CD8-positive, alpha-beta memory T cell (primary cell): ENCODE results near the gene SLC1A3. TPM values are rescaled to one million over a fixed set of nuclear protein-coding genes. Genes with fewer than 3 reads are reported as not detected.

Experiments
- CTCF ChIA-PET: fragments of 350-600 bp; sonication (Branson Sonifier 250); formaldehyde crosslinking; loops from one replicate; lab custom pipeline; 2021; ENCODE audit warnings: antibody characterized with exemption; lab: Charles Lee
- POLR2A ChIA-PET: fragments of 350-600 bp; sonication (Branson Sonifier 250); formaldehyde crosslinking; loops from one replicate; lab custom pipeline; 2021; ENCODE audit warnings: antibody characterized with exemption; lab: Charles Lee
- DNase-seq, 5 donors: peaks; one replicate each; pipeline versions ENCODE4 v3.0.0 to v3.0.0-alpha.2; 2020 to 2022; ENCODE audit warnings: mixed read lengths in 1 of 5
- H3K27ac ChIP-seq: one replicate; pipeline ENCODE4 v1.7.0; 2013; ENCODE audit warnings: low read depth, mild to moderate bottlenecking, low read length, moderate library complexity
- H3K27me3 ChIP-seq: 2 replicates; pipeline ENCODE4 v1.7.0; 2013; ENCODE audit warnings: low read length, mild to moderate bottlenecking; ENCODE audit not compliant: insufficient read depth, poor library complexity, severe bottlenecking
- H3K36me3 ChIP-seq: 2 replicates; pipeline ENCODE4 v1.7.0; 2013; ENCODE audit warnings: mild to moderate bottlenecking, low read length, moderate library complexity; ENCODE audit not compliant: insufficient read depth
- H3K4me1 ChIP-seq: 2 replicates; pipeline ENCODE4 v1.7.0; 2013; ENCODE audit warnings: mild to moderate bottlenecking, low read length, moderate library complexity; ENCODE audit not compliant: insufficient read depth
- H3K4me3 ChIP-seq: 2 replicates; pipeline ENCODE4 v1.7.0; 2013; ENCODE audit warnings: mild to moderate bottlenecking, low read length
- H3K9me3 ChIP-seq: 2 replicates; pipeline ENCODE4 v1.7.0; 2013; ENCODE audit warnings: mild to moderate bottlenecking, low read length
- H3K27ac Mint-ChIP-seq, 8 donors: one replicate each; pipeline ENCODE4 v1.8.0; 2020 to 2021; ENCODE audit warnings: mixed read lengths in 8 of 8, mild to moderate bottlenecking in 6 of 8, inconsistent platforms in 3 of 8, moderate library complexity in 3 of 8
- H3K27me3 Mint-ChIP-seq, 2 donors: one replicate each; pipeline ENCODE4 v1.8.0; 2020 to 2021; ENCODE audit warnings: mixed read lengths in 2 of 2, mild to moderate bottlenecking in 1 of 2, moderate library complexity in 1 of 2
- H3K36me3 Mint-ChIP-seq, 3 donors: one replicate each; pipeline ENCODE4 v1.8.0; 2020 to 2021; ENCODE audit warnings: mixed read lengths in 3 of 3, inconsistent platforms in 1 of 3, mild to moderate bottlenecking in 1 of 3
- H3K4me1 Mint-ChIP-seq, 3 donors: one replicate each; pipeline ENCODE4 v1.8.0; 2020 to 2021; ENCODE audit warnings: mixed read lengths in 3 of 3, inconsistent platforms in 1 of 3, mild to moderate bottlenecking in 1 of 3
- H3K4me3 Mint-ChIP-seq, 7 donors: one replicate each; pipeline ENCODE4 v1.8.0; 2020 to 2021; ENCODE audit warnings: mixed read lengths in 7 of 7, mild to moderate bottlenecking in 6 of 7, moderate library complexity in 4 of 7, inconsistent platforms in 2 of 7
- H3K9me3 Mint-ChIP-seq, 5 donors: one replicate each; pipeline ENCODE4 v1.8.0; 2020 to 2022; ENCODE audit warnings: mixed read lengths in 5 of 5, mild to moderate bottlenecking in 3 of 5, moderate library complexity in 2 of 5, inconsistent platforms in 1 of 5
- polyA plus RNA-seq: library from polyadenylated mRNA; unstranded; fragments of 300-500 nt; fragmentation: Illumina TruSeq; gene quantifications from one replicate; pipeline ENCODE4 v1.2.3, GENCODE V29; 2021
- total RNA-seq, 2 experiments: library from RNA; stranded (reverse); gene quantifications; one replicate each; pipeline ENCODE4 v1.2.3, GENCODE V29; 2021

The SLC1A3 gene
- total and polyA plus RNA-seq, 3 experiments from 2014 or later = 0.35 to 0.37 TPM; not detected in 1

DNA sequence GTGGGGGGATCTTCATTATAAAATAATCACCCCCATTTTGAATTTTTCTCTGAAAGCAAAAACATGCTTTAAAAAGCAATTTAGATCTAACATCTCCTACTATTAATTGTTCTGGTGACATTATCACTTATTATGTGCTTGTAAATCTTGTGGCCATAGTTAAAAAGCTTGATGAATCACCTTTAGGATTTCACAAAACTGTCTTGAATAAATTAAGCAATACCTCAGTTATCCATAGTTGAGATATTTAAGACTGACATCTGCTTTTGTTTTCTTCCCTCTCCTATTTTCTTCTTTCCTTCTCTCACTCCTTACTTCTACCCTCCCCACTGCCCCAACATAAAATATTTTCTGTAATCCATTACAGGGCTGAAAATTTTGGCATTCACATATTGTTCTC lies 84.8 kb downstream of the SLC1A3 start:
- Histone ChIP-seq H3K36me3 (no peaks in the 10 kb centered on the region), H3K27me3 (no peaks in the 10 kb centered on the region), H3K27ac (no peak overlapping the region), H3K4me3 (no peak overlapping the region), H3K9me3 (no peaks in the 10 kb centered on the region), H3K4me1 (peaks cover 8% of the 10 kb centered on the region)
- H3K27ac Mint-ChIP-seq = no peak overlapping the region
- ChIA-PET CTCF (interaction anchor here (0.9 to 2.1 kb wide), 4 partner anchors 9 to 68 kb away, joined by 3 to 13 read pairs (median 3); no protein-coding TSS in a partner anchor), POLR2A (no interaction called here)
- H3K9me3 Mint-ChIP-seq = no peaks in the 10 kb centered on the region
- no peak for DNase-seq
- peaks cover 12 to 24% of the 10 kb centered on the region in 2 donors for H3K27me3 Mint-ChIP-seq
- H3K4me1 Mint-ChIP-seq = peaks cover 10 to 14% (median 12%) of the 10 kb centered on the region in 3 donors
- peak overlapping the region in 2 of 7 donors; percentile 29 to 62 for H3K4me3 Mint-ChIP-seq
- H3K36me3 Mint-ChIP-seq = no peaks in the 10 kb centered on the region

DNA sequence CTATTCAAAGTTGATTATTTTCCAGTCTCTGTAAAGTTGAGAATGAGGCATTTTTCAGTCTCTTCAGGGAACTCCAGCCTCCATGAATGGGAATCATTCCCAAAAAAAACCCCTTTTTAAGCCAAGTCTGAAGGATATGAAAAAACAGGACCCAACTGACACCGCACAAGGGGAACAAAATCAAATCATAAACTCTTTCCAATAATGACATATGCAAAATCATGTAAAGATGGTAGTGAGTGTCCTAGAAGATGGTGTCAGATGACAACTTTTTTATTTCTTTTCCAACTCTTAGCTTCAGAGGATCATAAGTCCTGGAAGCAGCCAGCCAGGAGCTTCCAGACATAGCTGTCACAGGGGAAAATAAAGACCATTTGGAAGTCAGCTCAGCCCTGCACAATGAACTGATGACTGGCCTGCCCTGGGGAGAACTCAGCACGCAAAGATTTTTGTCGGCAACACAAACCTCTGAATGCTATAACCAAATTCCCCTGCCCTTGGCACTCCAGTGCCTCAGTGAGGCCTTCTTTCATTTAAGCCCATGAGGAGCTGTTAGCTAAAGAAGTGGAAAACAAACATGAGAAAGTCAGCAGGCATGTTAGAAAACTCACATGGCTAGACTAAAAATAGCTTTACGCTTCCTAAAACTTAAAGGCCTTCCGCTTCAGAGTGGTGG lies 85.4 kb downstream of the SLC1A3 start:
- POLR2A ChIA-PET = no interaction called here
- H3K9me3 ChIP-seq = no peaks in the 10 kb centered on the region
- Mint-ChIP-seq H3K36me3 (no peaks in the 10 kb centered on the region), H3K4me3 (peak overlapping the region in 1 of 7 donors; percentile 62), H3K9me3 (no peaks in the 10 kb centered on the region), H3K27me3 (peaks cover 12 to 24% of the 10 kb centered on the region in 2 donors), H3K4me1 (peaks cover 10 to 14% (median 12%) of the 10 kb centered on the region in 3 donors), H3K27ac (peak overlapping the region in 1 of 8 donors; percentile 77)
- CTCF ChIA-PET = interaction anchor here (1.0 to 1.2 kb wide), 2 partner anchors 24 to 68 kb away, joined by 3 read pairs; no protein-coding TSS in a partner anchor
- H3K4me1 ChIP-seq = peaks cover 8% of the 10 kb centered on the region
- H3K36me3 ChIP-seq = no peaks in the 10 kb centered on the region
- no peak overlapping the region for H3K27ac ChIP-seq
- no peak overlapping the region for H3K4me3 ChIP-seq
- DNase-seq = no peak
- no peaks in the 10 kb centered on the region for H3K27me3 ChIP-seq

DNA sequence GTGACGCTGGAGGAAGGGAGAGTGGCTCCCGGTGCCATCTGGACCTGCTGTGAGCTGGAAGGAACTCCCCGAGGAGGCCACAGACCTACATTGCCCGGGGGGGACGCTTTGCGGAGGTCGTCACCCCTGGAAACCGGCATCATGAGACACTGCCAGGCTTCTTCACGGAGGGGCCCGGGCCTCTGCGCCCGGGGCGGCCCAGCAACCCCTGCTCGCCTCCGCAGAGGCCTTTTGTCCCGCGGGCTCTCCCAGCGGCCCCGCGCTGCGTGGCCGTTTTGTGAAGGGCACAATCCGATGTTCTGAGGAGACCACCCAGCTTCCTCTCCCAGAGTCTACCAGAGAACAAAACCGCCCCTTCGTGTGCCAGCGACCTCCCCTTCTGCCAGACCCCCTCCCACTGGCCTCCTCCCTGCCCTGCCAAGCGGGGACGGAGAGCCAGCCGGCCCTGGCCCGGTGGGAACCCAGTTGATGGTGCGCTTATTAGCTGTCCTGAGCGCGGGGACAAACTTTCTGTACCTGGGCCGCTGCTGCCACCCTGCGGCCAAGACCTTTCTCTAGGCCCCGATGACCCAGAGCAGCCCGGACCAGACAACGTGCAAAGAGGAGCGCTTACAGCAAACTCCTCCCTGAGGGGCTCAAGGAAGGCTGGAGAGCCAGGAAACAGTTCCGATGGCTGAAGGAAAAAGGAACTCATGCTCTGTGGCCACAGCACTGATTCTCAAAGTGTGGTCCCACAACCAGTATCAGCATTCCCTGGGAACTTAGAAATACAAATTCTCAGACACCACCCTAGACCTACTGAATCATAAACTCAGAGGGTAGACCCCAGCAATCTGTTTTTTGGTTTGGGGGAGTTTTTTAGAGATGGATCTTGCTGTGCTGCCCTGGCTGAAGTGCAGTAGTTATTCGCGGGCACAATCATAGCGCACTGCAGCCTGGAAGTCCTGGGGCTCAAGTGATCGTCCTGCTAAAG lies 86.7 kb downstream of the SLC1A3 start:
- no peak overlapping the region for H3K27ac ChIP-seq

DNA sequence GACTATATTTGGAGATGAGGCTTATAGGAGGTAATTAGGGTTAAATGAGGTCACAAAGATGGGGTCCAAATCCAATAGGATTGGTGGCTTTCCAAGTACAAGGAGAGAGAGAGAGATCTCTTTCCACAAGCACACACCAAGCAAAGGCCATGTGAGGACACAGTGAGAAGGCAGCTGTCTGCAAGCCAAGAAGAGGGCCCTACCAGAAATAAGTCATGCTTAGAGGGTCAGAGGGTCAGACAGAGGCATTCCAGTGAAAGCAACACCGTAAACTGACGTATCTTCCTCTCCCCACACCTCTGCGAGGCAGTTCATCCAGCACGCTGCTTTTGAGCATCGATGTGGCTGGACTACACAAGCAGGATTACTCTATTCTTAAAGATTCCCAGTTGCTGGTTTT lies 87.9 kb downstream of the SLC1A3 start:
- Mint-ChIP-seq H3K27ac (no peak overlapping the region), H3K9me3 (no peaks in the 10 kb centered on the region), H3K4me1 (peaks cover 10 to 14% (median 12%) of the 10 kb centered on the region in 3 donors), H3K27me3 (peaks cover 12 to 16% of the 10 kb centered on the region in 2 donors), H3K36me3 (no peaks in the 10 kb centered on the region), H3K4me3 (no peak overlapping the region)
- no peaks in the 10 kb centered on the region for H3K27me3 ChIP-seq
- no peak overlapping the region for H3K4me3 ChIP-seq
- H3K9me3 ChIP-seq = no peaks in the 10 kb centered on the region
- DNase-seq = no peak
- ChIA-PET POLR2A (no interaction called here), CTCF (no interaction called here)
- no peaks in the 10 kb centered on the region for H3K36me3 ChIP-seq
- H3K27ac ChIP-seq = no peak overlapping the region
- H3K4me1 ChIP-seq = peaks cover 8% of the 10 kb centered on the region

More for the DNA sequence above, 86.7 kb downstream of the SLC1A3 start:
- Histone ChIP-seq H3K9me3 (no peaks in the 10 kb centered on the region), H3K36me3 (no peaks in the 10 kb centered on the region), H3K4me3 (no peak overlapping the region), H3K4me1 (peaks cover 8% of the 10 kb centered on the region), H3K27me3 (no peaks in the 10 kb centered on the region)
- H3K9me3 Mint-ChIP-seq = no peaks in the 10 kb centered on the region
- H3K4me1 Mint-ChIP-seq = peaks cover 10 to 14% (median 12%) of the 10 kb centered on the region in 3 donors
- H3K4me3 Mint-ChIP-seq = peak overlapping the region in 1 of 7 donors; percentile 48
- peaks cover 12 to 24% of the 10 kb centered on the region in 2 donors for H3K27me3 Mint-ChIP-seq
- DNase-seq = no peak
- H3K27ac Mint-ChIP-seq = no peak overlapping the region
- ChIA-PET CTCF (no interaction called here), POLR2A (no interaction called here)
- no peaks in the 10 kb centered on the region for H3K36me3 Mint-ChIP-seq

DNA sequence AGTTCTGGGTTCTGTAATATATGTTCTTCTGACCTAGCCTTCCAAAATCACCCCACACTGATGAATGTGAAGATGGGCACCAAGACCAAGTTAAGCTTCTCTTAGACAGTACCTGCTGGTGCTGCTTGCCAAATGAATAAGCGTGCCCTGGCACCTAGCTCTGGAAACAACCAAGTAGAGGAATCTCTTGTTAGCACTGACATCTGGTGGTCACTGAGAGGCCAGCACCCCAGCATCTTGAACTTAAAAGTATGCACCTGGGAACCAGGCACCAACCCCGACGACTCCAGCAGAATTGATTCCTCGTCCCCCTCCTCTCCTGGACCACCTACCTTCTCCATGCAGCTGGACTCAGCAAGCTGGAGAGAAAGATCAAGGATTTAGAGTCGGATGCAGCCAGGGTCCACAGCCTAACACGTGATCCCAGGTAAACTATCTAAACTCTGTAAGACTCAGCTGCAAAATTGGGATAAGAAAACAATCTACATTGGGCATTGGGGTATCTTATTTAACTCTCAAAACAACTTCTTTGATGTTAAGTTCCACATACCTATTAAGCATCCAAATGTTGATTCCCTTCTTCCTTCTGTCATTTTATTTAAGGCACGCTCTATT lies 89.8 kb downstream of the SLC1A3 start:
- no peaks in the 10 kb centered on the region for H3K4me1 ChIP-seq
- Mint-ChIP-seq H3K27ac (no peak overlapping the region), H3K4me1 (peaks cover 0 to 2% (median 0%) of the 10 kb centered on the region in 3 donors), H3K9me3 (no peaks in the 10 kb centered on the region), H3K27me3 (peaks cover 4 to 18% of the 10 kb centered on the region in 2 donors), H3K4me3 (no peak overlapping the region), H3K36me3 (no peaks in the 10 kb centered on the region)
- ChIA-PET POLR2A (interaction anchor here (0.6 kb wide), 1 partner anchor 413 kb away, joined by 3 read pairs; no protein-coding TSS in a partner anchor), CTCF (interaction anchor here (0.7 to 1.5 kb wide), 7 partner anchors 10 to 431 kb away, joined by 3 to 4 read pairs (median 3); no protein-coding TSS in a partner anchor)
- H3K36me3 ChIP-seq = no peaks in the 10 kb centered on the region
- no peaks in the 10 kb centered on the region for H3K9me3 ChIP-seq
- DNase-seq = peak in 1 of 5 donors; percentile 10
- H3K4me3 ChIP-seq = no peak overlapping the region
- no peaks in the 10 kb centered on the region for H3K27me3 ChIP-seq
- no peak overlapping the region for H3K27ac ChIP-seq

DNA sequence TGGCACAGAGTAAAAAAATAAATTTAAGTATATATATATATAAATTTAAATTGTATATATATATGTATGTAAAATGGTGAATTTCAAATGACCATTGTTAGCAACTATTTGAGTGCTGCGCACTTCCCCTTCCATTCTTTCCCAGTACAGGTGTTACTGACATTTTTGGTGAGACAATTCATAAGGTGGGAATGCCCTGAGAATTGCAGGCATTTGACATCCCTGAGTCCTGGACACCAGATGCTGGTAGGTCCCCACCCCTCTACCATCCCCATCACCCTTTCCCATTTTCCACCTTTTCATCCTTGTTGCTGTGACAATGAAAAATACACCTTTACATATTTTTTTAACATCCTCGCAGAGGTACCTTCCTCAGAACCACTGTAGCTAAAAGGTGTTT lies 91.6 kb downstream of the SLC1A3 start:
- POLR2A ChIA-PET = interaction anchor here (0.7 kb wide), 1 partner anchor 27 kb away, joined by 3 read pairs; no protein-coding TSS in a partner anchor
- Histone ChIP-seq H3K27ac (no peak overlapping the region), H3K36me3 (no peaks in the 10 kb centered on the region), H3K9me3 (no peaks in the 10 kb centered on the region), H3K4me3 (no peak overlapping the region), H3K27me3 (no peaks in the 10 kb centered on the region), H3K4me1 (no peaks in the 10 kb centered on the region)
- Mint-ChIP-seq H3K9me3 (no peaks in the 10 kb centered on the region), H3K27me3 (peaks cover 2 to 22% of the 10 kb centered on the region in 2 donors), H3K4me1 (no peaks in the 10 kb centered on the region), H3K27ac (no peak overlapping the region), H3K36me3 (peaks cover 0 to 5% (median 0%) of the 10 kb centered on the region in 3 donors), H3K4me3 (no peak overlapping the region)
- no peak for DNase-seq
- CTCF ChIA-PET = no interaction called here

DNA sequence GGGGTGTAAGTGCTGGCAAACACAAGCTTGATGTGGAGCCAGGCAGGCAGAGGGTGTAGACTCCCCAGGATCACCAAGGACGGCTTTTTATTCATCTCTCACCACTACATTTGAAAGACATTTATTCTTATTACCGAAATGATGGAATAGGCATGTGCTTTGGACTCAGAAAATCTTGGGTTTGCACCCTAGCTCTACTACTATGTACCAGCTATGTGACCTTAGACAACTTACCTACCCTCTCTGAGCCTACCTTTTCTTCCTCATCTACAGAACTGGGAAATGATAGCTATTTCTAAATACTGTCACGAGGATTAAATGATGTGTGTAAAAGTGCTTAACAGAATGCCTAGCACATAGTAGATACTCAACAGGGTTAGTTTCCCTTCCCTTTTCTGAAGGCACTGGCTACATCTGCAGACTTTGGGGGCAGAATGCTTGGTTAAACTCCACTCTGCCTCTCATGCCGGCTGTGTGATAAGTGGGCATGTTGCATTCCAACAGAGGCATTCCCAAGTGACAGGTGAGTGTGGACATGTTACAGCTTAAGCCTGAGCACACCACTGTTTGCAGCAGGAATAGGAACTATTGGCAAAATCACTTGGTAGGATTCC lies 94.8 kb downstream of the SLC1A3 start:
- no peaks in the 10 kb centered on the region for H3K4me1 ChIP-seq
- peaks cover 0 to 5% (median 0%) of the 10 kb centered on the region in 3 donors for H3K36me3 Mint-ChIP-seq
- no peaks in the 10 kb centered on the region for H3K27me3 ChIP-seq
- no peak overlapping the region for H3K4me3 ChIP-seq
- ChIA-PET POLR2A (no interaction called here), CTCF (interaction anchor here (3.4 kb wide), 1 partner anchor 11 kb away, joined by 13 read pairs; no protein-coding TSS in a partner anchor)
- no peaks in the 10 kb centered on the region for H3K4me1 Mint-ChIP-seq
- H3K4me3 Mint-ChIP-seq = no peak overlapping the region
- H3K27me3 Mint-ChIP-seq = peaks cover 5 to 16% of the 10 kb centered on the region in 2 donors
- H3K27ac Mint-ChIP-seq = no peak overlapping the region
- H3K36me3 ChIP-seq = no peaks in the 10 kb centered on the region
- DNase-seq = no peak
- H3K9me3 Mint-ChIP-seq = no peaks in the 10 kb centered on the region
- no peaks in the 10 kb centered on the region for H3K9me3 ChIP-seq
- H3K27ac ChIP-seq = no peak overlapping the region
